Activated CD8-positive, alpha-beta memory T cell treated with anti-CD3 and anti-CD28 coated beads for 4 hours (primary cell): ENCODE results near the gene GSAP.
"Not testable (repeated sequence)": the region's sequence is repeated elsewhere in the genome, so short reads cannot be mapped to it uniquely, and the experiment has no call there.

Experiments used
- DNase-seq, 2 donors: peaks; one replicate each; pipeline ENCODE4 v3.0.0-alpha.2; 2020; ENCODE audit warnings: low read depth in 2 of 2

Gene GSAP

DNA sequence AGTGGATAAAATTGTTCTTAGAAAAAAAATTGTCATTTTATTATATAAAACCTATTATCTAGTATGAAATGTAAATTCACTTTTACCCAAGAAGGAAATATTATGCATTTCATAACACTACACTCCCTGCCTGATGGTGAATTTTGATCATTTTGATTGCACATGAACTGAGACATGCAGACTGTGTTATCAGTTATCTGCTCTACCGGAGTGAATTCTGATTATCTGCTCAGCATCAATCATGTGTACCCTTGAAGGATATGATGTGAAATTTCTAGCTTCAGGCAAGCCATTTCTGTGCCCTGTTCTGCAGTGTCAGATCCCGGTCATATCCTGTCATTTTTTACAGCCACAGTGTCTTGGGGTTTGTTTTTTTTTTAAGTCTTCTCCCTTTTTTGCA is 131.5 kb downstream of the GSAP start:
- no peak for DNase-seq

DNA sequence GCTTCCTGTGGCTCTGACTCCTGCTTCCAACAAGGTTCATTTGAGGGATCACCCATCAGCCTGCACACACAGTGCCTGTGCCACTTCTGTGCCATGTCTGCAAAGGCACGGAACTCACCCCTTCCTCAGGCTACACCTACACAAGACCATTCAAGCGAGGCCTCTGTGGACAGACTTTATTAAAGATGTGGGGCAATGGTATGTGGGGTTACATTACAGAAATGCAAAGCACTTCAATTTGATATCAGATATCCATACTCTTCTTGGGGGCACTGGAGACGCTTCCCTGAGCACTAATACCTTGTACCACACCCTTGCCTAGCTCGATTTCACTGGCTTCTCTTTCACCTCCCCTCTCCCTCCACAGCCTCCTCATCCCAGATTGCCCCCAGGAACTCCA is 132.1 kb downstream of the GSAP start:
- DNase-seq: no peak

DNA sequence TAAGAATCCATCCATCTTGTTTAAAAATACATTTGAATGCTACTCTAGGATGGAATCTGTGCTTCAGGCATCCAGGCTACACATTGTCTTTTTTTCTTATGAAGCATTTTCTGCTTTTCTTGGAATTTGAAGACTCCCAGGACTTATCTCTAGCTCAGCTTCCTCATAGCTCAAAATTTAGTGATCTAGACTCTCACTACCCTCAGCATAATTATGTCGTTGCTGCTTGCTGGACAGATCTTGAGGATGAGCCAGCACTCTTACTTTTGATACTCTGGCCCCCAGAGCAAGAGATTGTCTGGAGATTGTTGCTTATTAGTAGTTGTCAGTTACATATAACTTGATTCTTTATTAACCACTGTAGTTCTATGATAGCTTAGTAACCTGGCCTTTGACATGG is 133.3 kb downstream of the GSAP start:
- DNase-seq: no peak

DNA sequence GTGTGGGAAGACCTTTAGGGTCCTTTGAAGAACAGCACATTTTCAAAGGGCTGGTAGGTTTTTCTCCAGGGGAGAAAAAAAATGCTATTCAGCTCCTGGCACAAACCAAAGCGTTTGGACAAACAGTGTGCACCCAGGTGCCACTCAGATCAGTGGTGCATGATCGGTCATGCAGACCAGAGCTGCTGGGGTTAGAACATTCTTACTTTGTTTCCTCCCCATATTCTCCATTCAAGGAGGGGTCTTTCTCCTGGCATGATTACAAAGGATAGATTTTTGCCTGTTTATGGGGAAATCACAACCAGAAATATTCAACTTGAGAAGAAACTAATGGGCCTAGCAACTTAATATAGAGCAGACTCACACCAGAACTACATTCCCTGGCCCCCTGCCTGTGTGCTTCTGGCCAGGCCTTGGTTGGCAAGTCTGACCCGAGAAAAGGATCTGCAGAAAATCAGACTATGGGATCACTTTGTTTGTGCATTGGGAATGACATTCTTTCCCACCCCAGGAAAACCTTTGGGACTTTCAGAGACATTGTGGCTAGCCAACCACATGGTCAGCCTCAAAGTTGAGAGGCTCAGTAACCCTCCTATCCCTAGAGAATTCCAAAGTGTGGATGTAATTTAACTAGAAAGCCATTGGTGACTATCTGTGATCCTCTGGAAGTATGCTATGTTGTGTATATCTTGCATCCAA is 134.2 kb downstream of the GSAP start:
- DNase-seq: no peak

DNA sequence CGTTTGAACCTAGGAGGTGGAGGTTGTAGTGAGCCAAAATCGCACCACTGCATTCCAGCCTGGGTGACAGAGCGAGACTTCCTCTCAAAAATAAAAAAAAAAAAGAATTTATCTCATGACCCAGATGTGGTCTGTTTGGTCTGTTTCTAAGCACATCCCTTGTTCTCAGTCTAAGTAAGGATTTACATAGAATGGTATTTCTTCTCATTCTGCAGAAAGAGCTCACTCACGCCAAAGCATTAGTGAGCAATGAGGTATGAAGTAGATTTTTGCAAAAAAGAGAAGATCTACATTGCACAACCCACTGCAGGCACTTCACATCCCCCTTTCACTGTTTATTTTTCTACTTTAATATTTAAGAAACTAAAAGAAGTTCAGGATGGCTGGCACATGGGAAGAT is 140.0 kb downstream of the GSAP start:
- no peak for DNase-seq

DNA sequence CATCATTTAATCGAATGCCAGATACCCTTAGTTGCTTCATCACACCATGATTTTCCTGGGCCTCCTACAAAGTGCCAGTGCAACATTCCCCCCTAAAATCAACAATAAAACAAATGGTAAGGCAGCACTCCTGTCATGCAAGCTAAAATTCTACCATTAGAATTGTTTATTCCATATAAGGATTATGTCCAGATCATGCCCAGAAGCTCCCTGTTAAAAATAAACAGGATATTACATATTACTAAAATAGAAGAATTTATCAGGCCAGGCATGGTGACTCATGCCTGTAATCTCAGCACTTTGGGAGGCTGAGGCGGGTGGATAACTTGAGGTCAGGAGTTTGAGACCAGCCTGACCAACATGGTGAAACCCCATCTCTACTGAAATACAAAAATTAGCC is 140.5 kb downstream of the GSAP start:
- not testable (repeated sequence) for DNase-seq

DNA sequence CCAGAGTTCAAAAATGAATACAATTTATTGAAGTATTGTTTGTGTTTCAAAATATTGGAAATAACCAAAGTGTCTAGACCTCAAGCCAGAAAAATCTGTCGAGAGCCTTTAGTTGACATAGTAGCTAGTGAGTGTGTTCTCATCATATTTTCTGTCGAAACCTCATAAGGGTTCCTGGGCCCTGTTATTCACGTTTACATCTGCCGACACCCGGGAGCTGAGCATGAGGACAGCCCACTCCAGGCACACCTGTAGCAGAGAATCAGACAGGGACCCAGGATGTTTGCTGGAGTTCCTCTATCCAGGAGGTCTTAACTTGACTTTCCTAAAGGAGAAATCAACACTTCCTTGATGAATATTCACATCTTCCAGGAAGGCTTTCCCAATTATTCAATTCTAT is 144.4 kb downstream of the GSAP start:
- no peak for DNase-seq

- DNase-seq: no peak
These were observed 146.1 kb downstream of the GSAP start for GRCh38 chr7:77270094-77270480.

GRCh38 chr7:77269360-77270093 is 146.6 kb downstream of the GSAP start:
- no peak for DNase-seq

- DNase-seq: no peak
These were observed 149.8 kb downstream of the GSAP start for GRCh38 chr7:77266291-77266794.

DNA sequence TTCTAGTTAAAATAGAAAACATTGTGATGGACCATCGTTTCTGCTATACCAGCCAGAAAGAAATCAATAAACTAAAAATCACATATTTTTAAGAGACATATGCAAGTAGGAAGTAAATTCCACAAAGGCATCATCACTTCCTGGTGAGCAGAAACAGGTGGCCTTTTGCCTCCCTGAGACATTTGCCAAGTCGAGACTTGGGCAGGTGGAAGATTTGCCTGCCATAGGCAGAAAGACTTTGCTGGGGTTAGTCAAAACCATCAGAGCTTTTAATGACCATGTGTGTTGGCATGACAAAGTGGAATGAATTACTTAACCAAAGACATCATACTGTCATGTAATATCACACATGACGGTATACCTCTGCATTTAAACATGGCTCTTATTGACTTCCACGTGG is 150.5 kb downstream of the GSAP start:
- DNase-seq: no peak

GRCh38 chr7:77262316-77262715 is 153.8 kb downstream of the GSAP start:
- DNase-seq: no peak
